GM18499 (cell line): ENCODE measurements around the gene SYPL1.

ENCODE experiments used
- ATAC-seq: cut with Tn5 transposase; IDR thresholded peaks from one replicate; pipeline ENCODE4 v1.9.1; 2021; ENCODE audit warnings: moderate number of reproducible peaks; ENCODE audit not compliant: insufficient read depth, unreplicated experiment

SYPL1 gene

DNA sequence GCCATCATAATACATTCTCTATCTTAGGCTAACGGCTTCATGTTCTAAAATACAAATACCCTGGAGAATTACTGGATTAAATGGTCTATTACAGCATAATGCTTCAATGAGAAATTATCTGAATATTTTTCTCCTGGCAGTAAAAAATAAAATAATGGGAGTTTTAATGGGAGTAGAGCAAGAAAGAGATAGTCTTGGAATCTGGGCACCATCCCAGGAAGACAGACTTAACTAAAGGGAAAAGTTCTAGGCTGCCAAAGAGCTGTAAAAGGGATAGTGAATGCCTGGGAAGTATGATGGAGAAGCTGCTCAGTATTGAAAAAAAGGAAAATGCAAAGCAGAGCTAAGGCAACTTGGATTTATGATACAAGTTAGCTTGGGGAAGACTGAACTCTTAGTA, 12.1 kb upstream of the SYPL1 start:
- ATAC-seq = no peak

GRCh38 chr7:106122713-106123112, 10.6 kb upstream of the SYPL1 start:
- ATAC-seq = no peak

GRCh38 chr7:106121189-106121810, 9.2 kb upstream of the SYPL1 start:
- no peak for ATAC-seq

DNA sequence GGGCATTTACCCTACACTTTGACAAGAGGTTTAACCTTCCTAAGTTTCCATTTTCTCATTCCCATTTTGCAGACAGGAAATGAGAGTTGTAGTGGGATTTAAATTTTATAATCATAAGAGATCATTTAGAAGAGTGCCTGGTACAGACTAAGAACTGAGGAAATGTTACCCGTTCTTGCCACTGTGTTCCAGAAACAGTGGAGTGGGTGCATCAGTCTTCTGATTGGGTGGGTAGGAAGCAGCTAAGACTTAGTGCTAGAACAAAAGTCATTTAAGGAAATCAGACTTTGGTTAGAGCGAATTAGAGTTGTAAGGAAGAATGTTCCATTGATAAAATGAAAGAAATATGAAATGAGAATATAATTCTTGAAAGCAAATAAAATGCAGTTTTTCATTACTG, 8.4 kb upstream of the SYPL1 start:
- no peak for ATAC-seq

DNA sequence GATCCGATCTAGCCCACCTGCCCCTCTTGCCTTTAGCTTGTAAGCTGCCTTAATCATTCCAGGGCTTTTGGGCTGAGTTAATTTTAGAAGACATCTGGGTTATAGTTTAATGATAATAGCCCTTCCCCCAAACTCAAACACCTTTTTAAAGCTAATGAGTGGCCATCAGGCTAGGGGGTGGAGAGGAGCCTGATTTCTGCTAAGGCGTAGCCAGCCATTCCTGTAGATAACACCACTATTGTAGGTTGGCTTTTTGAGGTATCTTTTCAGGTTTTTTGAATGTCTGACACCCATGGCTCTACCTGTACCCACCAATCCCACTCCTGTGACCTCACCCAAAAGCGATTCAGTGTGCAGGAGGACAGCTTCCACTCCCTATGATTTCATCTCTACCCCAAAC, 7.6 kb upstream of the SYPL1 start:
- no peak for ATAC-seq

DNA sequence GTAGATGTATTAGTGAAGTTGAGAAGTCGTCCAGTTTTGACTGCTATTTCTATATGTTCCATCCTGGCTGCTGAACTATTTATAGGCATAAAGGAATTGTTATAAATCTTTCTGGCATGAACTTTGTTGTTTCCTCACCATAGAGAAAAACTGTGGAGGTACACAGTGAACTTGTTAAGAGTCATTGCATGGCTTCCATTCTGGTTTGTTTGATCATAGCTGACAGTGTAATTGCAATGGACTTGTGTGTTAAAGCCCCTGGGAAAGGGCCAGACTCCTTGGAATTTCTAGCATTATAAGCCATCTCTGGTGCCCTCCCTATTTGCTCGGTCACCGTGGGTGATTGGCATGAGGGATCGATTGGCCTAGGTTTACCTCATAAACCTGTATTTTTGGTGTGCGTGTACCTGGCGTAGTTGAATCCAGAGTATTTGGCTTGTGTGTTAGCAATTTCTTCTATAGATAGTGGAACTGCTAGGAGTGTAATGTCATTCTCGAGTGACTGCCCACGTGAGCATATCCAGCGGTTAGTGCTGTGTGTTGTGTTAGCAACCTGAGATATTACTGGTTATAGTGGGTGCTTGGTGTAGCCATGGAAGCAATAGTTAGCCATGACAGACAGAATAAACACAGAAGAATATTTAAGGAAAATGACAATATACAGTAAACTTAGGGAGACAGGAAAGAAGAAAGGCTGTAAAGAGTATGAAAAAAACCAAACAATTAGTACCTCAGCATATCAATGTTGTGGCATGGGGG, 5.9 kb upstream of the SYPL1 start:
- ATAC-seq = no peak

- no peak for ATAC-seq
These were observed 4.1 kb upstream of the SYPL1 start for GRCh38 chr7:106116161-106116704.

- ATAC-seq = no peak
These were observed 2.7 kb upstream of the SYPL1 start for GRCh38 chr7:106114716-106115383.

DNA sequence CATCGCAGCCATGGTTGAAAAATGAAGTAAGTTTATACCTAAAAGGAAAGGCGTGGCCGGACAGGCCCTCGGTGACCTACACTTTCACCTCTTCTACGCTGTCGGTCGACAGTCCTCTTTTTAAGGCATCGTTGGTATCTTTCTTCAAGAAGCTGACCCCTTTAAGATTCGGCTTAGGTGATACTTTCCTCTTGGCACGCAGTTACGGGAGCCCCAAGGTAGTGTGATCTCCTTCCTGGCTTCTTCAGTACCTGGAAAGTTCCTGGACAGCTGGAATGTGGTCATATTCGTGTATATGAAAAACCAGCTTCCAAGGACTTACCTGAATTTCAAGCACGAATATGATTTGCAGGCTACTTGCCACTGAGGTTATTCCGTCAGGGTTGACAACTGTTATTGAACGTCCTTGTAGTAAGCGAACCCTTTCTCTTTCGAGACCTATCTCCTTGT, 885 bp upstream of the SYPL1 start:
- no peak for ATAC-seq

DNA sequence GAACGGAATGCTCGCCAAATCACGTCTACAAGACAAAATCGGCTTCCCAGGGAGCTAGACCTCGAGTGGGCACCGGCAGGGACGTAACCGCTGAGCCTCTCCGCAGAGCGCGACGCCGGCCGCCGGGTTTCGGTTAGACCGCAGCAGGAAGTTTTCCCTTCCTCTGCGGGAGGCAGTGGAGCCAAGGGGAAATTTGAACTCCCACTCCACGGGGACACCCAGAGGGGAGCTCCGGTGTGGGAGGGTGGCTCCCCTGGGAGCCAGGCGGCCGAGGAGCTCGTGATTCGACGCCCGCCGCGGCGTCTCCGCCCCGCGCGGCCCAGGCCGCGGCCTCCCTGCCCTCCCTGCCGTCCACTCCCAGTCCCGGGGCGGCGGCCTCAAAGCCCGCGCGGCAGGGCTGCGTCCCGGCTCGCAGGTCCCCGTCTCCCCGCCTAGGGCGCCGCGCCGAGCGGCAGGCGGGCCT, 426 bp downstream of the SYPL1 start:
- ATAC-seq = no peak

DNA sequence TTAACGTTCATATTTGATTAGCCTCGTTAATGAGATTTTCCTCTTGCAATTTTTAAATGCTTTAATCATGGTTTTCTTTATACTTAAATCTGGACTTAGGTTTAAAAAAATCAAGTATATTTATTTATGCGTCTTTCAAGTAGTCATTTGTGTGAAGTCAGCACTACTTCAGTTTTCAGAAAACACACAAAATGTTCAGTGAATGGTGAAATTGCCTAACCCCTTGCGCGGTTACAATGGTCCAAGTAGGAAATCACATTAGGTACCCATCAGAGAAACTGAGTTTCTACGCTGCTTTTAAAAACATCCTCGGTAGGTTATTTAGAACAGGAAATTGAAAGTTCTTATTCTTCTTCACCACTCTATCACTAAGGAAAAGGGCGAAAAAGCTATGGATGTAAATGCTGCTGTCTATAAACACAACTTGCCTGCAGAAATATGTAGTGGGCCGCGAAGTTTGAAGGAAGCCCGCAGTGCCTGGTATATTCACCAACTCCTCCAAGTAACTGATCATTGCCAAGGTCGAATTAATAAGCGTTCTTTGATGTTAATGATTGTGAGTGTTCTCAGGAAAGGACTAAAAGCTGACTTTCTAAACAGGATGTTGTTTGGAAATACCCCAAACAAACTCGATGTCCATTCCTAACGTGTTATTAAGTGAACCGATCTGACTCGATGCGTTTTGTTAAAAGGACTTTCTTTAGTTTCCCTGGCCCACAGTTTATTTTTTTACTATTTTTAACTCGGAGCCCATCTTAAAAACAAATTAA, 1.0 kb downstream of the SYPL1 start:
- ATAC-seq = no peak

DNA sequence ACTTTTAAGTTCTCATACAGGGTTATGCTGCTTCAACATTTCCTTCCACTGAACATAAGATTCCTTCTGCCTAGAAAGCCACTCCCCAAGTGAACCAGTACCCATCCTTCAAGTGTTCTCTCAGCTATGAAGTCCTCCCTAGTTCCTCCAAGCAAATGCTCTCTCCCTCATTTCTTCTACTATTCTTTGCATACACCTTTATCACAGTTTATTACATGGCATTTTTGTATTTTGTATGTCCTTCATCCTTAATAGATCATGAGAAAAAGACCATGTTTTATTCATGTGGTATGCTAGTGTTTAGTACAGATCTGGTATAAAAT, 1.9 kb downstream of the SYPL1 start:
- no peak for ATAC-seq

DNA sequence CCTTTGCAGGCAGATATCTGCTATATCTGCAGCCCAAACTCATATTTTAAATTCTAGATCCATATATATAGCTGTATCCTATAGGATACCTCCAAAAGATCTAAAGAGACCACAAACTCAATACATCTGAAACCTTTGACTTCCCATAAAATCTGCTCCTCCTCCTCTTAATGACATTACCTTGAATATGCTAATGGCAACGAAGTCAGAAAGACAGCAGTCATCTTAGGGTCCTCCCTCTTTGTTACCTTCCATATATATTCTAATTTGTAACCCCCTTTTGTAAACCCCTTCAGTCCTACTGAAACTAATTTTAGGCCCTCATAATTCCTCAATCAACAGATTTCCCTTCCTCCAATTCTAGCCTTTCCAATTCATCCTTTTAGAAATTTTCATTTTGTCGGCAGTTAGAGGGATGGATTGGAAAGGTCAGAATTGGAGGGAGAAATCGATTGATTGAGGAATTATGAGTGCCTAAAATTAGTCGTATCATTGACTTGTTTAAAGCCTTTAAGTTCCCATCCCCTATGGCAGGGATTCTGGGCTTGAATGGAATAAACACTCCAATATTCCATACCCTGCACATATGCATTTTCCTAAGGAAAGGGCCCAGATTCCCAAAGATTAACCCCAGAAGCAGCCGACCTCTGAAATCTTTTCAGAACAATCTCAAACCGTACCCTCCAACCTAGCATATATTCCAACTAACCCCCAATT, 2.4 kb downstream of the SYPL1 start:
- no peak for ATAC-seq

- no peak for ATAC-seq
These were observed 3.1 kb downstream of the SYPL1 start for GRCh38 chr7:106108991-106109390.

- ATAC-seq = no peak
These were observed 7.3 kb downstream of the SYPL1 start for GRCh38 chr7:106104721-106105260.

DNA sequence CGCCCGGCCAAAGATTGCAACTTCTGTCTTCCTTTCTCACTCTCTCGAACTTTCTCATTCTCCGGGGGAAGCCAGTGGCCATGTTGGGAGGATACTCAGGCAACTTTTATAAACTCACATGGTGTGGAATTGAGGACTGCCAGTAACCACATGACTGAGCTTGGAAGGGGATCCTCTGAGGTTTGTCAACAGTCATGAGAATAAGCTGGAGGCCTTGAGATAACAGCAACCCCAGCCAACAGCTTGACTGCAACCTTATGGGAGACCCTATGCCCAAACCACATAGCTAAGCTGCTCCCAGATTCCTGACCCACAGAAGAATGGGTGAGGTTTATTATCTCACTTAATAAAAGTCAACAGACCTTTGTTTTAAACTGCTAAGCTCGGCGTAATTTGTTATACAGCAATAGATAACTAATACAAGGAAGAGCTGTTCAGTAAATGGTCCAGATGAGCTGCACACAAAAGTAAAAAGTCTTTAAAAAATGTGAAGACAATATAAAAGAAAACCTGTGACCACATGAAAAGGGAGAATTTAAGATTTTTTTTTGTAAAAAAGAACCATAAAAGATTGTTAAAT, 9.6 kb downstream of the SYPL1 start:
- no peak for ATAC-seq

DNA sequence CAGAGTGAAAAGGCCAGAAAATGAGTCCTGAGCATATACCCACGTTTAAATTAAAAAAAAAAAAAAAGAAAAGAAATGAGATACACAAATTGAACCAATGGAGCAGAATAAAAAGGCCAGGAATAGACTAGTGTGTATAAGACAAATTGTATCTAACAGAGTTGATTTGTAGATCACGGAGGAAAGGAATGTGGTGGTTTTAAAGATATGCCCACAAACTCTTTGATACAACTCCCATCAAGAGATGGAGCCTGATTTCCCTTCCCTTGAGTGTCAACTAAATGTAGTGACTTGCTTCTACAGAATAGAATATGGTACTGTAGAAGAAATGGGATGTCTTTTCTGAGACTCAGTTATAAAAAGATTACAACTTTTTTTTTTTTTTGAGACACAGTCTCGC, 10.4 kb downstream of the SYPL1 start:
- ATAC-seq = no peak

DNA sequence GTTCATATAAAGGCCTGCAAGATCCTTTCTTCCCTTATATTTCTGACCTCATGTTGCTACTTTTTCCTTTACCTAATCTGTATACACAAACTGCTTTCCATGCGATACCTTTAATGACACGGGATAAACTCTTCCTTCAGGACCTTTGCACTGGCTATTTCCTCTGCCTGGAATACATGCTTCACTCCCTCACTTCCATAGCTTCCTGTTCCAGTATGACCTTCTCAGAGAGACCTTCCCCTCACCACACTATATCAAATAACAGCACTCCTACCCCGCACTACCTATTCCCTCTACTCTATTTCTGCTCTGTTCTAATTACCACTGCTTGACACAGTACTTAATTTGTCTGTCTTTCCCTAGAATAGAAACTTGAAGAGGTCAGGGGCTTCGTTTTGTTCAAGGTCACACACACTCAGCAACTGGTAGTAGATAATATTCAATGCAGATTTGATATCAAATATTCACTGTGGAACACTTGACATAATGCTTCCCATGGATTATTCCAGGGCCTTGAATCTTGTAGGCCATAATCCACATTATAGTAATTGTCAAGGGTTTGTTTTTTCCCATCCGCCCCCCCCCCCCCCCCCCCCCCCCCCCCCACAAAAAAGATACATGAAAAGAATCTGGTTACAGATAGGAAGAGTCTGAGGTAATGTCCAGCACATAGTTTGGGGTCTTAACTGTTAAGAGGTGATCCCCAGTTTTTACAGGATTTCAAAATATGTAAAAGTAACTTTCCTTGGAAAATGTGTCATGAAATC, 11.1 kb downstream of the SYPL1 start:
- ATAC-seq = no peak

DNA sequence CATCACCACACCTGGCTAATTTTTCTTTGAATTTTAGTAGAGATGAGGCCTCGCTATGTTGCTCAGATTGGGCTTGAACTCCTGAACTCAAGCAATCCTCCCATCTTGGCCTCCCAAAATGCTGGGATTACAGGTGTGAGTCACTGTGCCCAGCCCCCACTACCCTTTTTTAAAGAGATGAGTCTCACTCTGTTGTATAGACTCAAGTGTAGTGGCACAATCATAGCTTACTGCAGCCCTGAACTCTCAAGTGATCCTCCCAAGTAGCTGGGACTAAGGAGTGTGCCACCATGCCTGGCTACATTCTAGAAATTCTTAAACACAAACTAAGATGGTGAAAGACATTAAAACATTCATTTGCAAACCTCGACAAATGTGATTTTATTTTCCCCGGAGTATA, 12.6 kb downstream of the SYPL1 start:
- ATAC-seq = no peak
